DMS53 (cell line): ENCODE results near the gene XRN2.
"Not testable (repeated sequence)": the region's sequence is repeated elsewhere in the genome, so short reads cannot be mapped to it uniquely, and the experiment has no call there.

Source experiments
- DNase-seq: peaks from one replicate; lab custom pipeline; 2025; lab: John Stamatoyannopoulos, UW

XRN2 gene

GRCh38 chr20:21389368-21389767, 86.2 kb downstream of the XRN2 start:
- no peak for DNase-seq

GRCh38 chr20:21390768-21391167, 87.6 kb downstream of the XRN2 start:
- DNase-seq: no peak

GRCh38 chr20:21391185-21391971, 88.2 kb downstream of the XRN2 start:
- DNase-seq: no peak

DNA sequence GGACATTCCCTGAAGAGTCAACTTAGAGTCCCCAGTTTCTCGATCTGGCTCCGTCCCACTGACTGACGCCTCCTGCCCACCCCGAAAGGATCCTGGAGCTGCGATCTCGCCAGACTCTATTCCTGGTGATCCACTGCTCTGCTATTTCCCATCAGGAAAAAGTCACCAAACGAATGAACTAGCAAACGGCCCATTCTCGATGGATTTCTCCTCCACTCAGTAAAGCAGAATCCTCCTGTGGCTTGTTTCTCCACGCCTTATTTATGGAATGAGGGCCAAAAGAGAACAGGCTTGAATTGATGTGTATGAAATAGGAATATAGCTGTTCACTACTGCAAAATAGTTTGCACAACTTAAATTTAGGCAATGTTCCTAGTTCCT, 88.8 kb downstream of the XRN2 start:
- no peak for DNase-seq

GRCh38 chr20:21393166-21393565, 90.0 kb downstream of the XRN2 start:
- no peak for DNase-seq

- no peak for DNase-seq
Observed at GRCh38 chr20:21393816-21394519, 90.8 kb downstream of the XRN2 start.

DNA sequence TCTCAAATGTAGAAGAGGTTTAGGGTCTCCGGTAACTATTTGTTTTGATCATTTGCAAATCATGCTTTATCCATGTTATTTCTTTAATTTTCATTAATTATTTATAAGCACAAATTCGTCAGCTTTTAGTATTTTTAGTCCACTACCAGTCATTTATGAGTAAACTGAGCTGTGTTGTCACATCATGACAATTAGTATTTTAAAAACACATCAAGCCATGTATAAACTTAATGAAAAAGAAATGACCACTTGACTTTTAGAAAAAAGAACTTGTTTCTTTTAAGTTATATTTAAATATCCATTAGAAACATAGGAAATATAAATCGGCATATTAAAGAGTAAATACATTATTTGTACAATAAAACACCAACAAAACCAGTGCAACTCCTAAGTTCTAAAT, 91.4 kb downstream of the XRN2 start:
- DNase-seq: no peak

DNA sequence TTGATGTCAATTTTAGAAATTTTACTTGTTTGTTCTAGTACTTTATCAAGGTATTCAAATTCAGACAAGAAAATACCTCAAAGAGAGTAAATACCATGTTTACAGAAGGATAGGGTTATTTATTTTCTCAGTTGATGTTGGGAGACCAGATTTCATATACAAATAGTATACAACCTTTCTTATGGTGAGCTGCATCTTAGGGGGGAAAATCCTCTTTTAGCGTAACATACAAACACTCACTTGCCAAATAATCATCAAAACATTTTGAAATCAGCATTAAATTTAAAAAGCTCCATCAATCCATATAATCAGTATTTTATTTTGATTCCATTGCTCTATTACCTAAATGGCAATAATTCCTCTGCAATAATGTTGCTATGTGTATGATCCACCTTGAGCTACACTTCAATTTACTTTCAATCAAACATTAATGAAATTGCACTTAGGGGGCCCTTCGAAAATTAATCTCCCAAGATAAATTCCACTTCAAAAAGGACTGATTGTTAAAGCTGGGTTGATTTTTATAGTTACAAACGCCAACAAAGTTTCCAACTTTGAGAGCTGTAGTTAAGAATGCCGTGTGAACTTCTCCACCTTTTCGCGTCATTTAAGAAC, 92.0 kb downstream of the XRN2 start:
- DNase-seq: no peak

DNA sequence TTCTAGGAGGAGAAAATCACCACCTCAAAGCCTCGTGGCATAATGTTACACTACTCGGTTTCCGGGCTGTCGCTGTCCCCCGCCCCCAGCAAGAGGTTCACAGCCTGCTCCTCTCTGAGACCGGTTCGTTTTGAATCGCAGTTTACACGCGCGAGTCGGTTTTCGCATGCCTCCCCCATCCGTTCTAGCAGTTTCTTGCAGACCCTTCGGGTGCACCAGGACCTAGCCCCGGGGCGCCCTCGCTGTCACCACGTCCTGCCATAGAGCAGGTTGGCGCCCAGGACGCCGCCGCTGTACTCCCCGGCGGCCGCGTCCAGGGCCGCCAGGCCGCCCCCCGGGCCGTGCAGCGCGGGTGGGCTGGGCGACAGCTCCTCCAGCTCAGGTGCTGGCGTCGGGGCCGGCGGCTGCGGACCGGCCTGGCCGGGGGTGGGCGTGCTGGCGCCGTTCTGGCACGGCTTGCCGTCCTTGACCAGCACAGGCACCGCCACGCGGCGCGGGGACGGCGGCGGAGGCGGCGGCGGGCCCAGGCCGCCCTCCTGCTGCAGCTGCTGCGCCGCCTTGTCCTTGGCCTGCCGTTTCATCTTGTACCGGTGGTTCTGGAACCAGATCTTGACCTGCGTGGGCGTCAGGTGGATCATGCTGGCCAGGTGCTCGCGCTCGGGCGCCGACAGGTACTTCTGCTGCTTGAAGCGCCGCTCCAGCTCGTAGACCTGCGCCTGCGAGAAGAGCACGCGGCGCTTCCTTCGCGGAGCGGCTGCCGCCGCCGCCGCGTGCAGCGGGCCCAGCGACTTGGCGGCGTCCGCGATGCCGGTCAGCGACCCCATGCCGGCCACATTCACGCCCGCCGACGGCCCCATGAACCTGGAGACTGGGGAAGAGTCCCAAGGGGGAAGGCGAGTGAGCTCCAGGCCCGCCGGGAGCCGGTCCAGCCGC, 92.8 kb downstream of the XRN2 start:
- peak; percentile 41 for DNase-seq

DNA sequence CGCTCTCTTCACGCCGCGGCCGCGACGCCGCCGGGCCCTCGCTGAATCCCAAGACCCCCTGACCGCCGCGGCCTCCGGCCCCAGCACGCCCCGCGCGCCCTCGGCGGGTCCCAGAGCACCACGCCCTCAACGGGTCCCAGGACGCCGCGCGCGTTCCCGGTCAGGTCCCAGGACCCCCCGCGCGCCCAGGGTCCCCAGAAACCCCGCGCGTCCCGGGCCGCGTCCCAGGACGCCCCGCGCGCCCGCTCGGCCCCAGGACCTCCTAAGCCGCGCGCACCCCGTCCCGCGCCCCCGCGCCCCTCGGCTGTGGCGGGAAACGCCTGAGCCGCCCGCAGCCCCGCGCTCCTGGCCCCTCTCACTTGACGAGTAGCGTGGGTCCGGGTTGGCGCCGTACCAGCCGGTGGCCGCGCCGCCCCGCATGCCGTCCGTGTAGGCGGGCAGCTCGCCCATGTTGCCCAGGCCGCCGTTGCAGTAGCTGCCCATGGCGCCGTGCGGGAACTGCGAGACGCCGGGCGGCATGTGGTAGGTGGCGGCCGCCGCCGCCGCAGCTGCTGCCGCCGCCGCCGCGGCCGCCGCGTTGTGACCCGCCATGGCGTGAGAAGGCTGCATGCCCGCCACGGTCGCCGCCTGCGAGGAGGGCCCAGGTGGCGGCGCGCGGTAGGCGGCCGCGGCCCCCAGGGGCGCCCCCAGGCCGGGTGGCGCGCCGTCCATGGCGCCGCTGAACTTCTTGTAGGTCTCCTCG, 93.6 kb downstream of the XRN2 start:
- DNase-seq: peak; percentile 62

- DNase-seq: no peak
Observed at GRCh38 chr20:21397341-21398108, 94.4 kb downstream of the XRN2 start, which contains the start of gene NKX2-4. NKX2-4 (minus strand) TSS chr20:21397526; CDS start chr20:21397399, 127 bp downstream.

- DNase-seq: no peak
Observed at GRCh38 chr20:21398109-21399004, 95.2 kb downstream of the XRN2 start.

DNA sequence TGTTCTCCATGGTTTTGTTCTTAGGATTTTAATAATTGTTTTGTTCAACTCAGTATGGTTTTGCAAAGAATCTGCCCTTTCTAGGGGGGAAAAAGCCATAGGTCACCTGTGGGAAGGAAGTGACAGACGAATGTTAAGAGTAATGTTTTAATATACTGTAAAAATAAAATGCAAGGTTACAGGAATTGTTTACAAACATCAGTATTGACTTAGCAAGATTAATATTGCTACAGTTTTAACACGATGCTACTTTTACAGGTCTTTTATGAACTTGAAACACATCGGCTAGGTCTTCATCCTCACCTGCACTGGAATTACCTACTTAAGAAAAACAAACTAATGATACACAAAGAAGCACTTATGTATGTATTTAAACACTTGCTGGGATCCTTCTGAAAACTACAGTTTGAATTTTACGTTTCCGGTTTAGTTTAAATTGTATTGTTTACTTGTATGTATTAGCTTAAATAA, 95.9 kb downstream of the XRN2 start:
- DNase-seq: no peak

DNA sequence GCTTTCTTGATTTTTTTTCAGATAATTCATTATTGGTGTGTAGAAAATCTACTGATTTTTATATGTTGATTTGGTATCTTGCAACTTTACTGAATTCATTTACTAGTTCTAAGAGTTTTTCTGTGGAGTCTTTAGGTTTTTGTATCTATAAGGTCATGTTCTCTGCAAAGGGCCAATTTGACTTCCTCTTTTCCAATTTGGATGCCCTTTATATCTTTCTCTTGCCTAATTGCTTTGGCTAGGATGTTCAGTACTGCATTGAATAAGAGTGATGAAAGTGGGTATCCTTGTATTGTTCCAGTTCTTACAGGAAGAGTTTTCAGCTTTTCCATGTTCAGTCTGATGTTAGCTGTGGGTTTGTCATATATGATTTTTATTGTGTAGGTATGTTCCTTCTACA, 108.6 kb downstream of the XRN2 start:
- DNase-seq: no peak

GRCh38 chr20:21413996-21414395, 110.9 kb downstream of the XRN2 start:
- not testable (repeated sequence) for DNase-seq

DNA sequence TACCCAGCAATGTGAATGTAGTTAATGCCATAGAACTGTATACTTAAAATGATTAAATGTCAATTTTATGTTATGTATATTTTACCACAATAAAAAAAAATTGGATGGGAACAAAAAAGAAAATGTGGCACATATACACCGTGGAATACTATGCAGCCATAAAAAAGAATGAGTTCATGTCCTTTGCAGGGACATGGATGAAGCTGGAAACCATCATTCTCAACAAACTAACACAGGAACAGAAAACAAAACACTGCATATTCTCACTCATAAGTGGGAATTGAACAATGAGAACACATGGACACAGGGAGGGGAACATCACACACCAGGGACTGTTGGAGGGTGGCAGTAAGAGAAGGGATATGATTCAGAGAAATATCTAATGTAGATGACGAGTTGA, 116.0 kb downstream of the XRN2 start:
- not testable (repeated sequence) for DNase-seq

- no peak for DNase-seq
Observed at GRCh38 chr20:21421601-21422236, 118.6 kb downstream of the XRN2 start.

- not testable (repeated sequence) for DNase-seq
Observed at GRCh38 chr20:21423712-21424111, 120.6 kb downstream of the XRN2 start.

- no peak for DNase-seq
Observed at GRCh38 chr20:21424846-21425245, 121.7 kb downstream of the XRN2 start.
